Neural crest cell (in vitro differentiated cells): ENCODE data around the gene FUT3. TPM values are rescaled to one million over a fixed set of nuclear protein-coding genes. Genes with fewer than 3 reads are reported as not detected.

Experiments
- DNase-seq: peaks from one replicate; pipeline ENCODE4 v3.0.0; 2021; ENCODE audit warnings: low read depth, mixed read lengths, low spot score
- H3K27ac Mint-ChIP-seq: one replicate; pipeline ENCODE4 v1.8.0; 2021; ENCODE audit warnings: mild to moderate bottlenecking, mixed read lengths; ENCODE audit not compliant: unreplicated experiment
- H3K27me3 Mint-ChIP-seq: 2 replicates; pipeline ENCODE4 v1.8.0; 2021; ENCODE audit warnings: low read depth, mild to moderate bottlenecking, mixed read lengths
- H3K36me3 Mint-ChIP-seq: 2 replicates; pipeline ENCODE4 v1.8.0; 2021; ENCODE audit warnings: low read depth, mild to moderate bottlenecking, mixed read lengths
- H3K4me1 Mint-ChIP-seq: 2 replicates; pipeline ENCODE4 v1.8.0; 2021; ENCODE audit warnings: mixed read lengths
- H3K4me3 Mint-ChIP-seq: one replicate; pipeline ENCODE4 v1.8.0; 2021; ENCODE audit warnings: mild to moderate bottlenecking, mixed read lengths
- H3K9me3 Mint-ChIP-seq: 2 replicates; pipeline ENCODE4 v1.8.0; 2021; ENCODE audit warnings: mixed read lengths
- CTCF ChIP-seq: fragments of 200-600 bp; sonication (generic); conservative IDR thresholded peaks from 2 replicates; pipeline ENCODE4 v1.5.0; 2021; ENCODE audit warnings: antibody characterized with exemption, mild to moderate bottlenecking
- total RNA-seq: library from RNA; stranded (reverse); gene quantifications from 2 replicates; pipeline ENCODE4 v1.2.1, GENCODE V29; 2021

FUT3 gene
- total RNA-seq, 1 donor from 2014 or later: not detected

- no peak overlapping the region for H3K27ac Mint-ChIP-seq
- H3K4me1 Mint-ChIP-seq: peaks cover 4% of the 10 kb centered on the region
- no peak for DNase-seq
- no peaks in the 10 kb centered on the region for H3K9me3 Mint-ChIP-seq
- H3K27me3 Mint-ChIP-seq: peaks cover 3% of the 10 kb centered on the region
- TF ChIP-seq CTCF: no peak
- H3K4me3 Mint-ChIP-seq: no peak overlapping the region
- H3K36me3 Mint-ChIP-seq: no peaks in the 10 kb centered on the region
Measured at GRCh38 chr19:5896365-5897076, 45.3 kb upstream of the FUT3 start.

- no peak overlapping the region for H3K27ac Mint-ChIP-seq
- TF ChIP-seq CTCF: no peak
- peak overlapping the region; percentile 56 for H3K4me3 Mint-ChIP-seq
- H3K9me3 Mint-ChIP-seq: no peaks in the 10 kb centered on the region
- DNase-seq: no peak
- H3K4me1 Mint-ChIP-seq: no peaks in the 10 kb centered on the region
- peaks cover 3% of the 10 kb centered on the region for H3K27me3 Mint-ChIP-seq
- no peaks in the 10 kb centered on the region for H3K36me3 Mint-ChIP-seq
Measured at GRCh38 chr19:5895890-5896289, 44.6 kb upstream of the FUT3 start.

GRCh38 chr19:5895409-5895808, 44.2 kb upstream of the FUT3 start:
- Mint-ChIP-seq H3K36me3 (no peaks in the 10 kb centered on the region), H3K9me3 (no peaks in the 10 kb centered on the region), H3K4me1 (no peaks in the 10 kb centered on the region), H3K27ac (no peak overlapping the region), H3K4me3 (no peak overlapping the region), H3K27me3 (peaks cover 7% of the 10 kb centered on the region)
- TF ChIP-seq CTCF: no peak
- no peak for DNase-seq

GRCh38 chr19:5894704-5895349, 43.6 kb upstream of the FUT3 start:
- no peak overlapping the region for H3K27ac Mint-ChIP-seq
- H3K9me3 Mint-ChIP-seq: no peaks in the 10 kb centered on the region
- TF ChIP-seq CTCF: no peak
- peaks cover 13% of the 10 kb centered on the region for H3K27me3 Mint-ChIP-seq
- H3K36me3 Mint-ChIP-seq: no peaks in the 10 kb centered on the region
- H3K4me3 Mint-ChIP-seq: no peak overlapping the region
- no peaks in the 10 kb centered on the region for H3K4me1 Mint-ChIP-seq
- DNase-seq: no peak

GRCh38 chr19:5893907-5894703, 42.9 kb upstream of the FUT3 start:
- DNase-seq: no peak
- TF ChIP-seq CTCF: no peak
- H3K4me3 Mint-ChIP-seq: no peak overlapping the region
- H3K36me3 Mint-ChIP-seq: no peaks in the 10 kb centered on the region
- peaks cover 18% of the 10 kb centered on the region for H3K27me3 Mint-ChIP-seq
- H3K9me3 Mint-ChIP-seq: no peaks in the 10 kb centered on the region
- peaks cover 5% of the 10 kb centered on the region for H3K4me1 Mint-ChIP-seq
- no peak overlapping the region for H3K27ac Mint-ChIP-seq
